Measurements from ENCODE around the gene EHD3.

- TF ChIP-seq POLR2A (IDR thresholded peaks at IDR 0.05) = no peak
- TF ChIP-seq POLR2AphosphoS5 (IDR thresholded peaks at IDR 0.05) = no peak
- no peak for TF ChIP-seq CTCF (IDR thresholded peaks at IDR 0.05 in 8 of 11, conservative IDR thresholded peaks at IDR 0.05 in 3 of 11)
These were observed 33.6 kb downstream of the EHD3 start for GRCh38 chr2:31267437-31268120.

All from spleen (tissue), 7 donors.